HG02852 (cell line): ENCODE measurements around the gene GNG12.
"Not testable (repeated sequence)": the region's sequence is repeated elsewhere in the genome, so short reads cannot be mapped to it uniquely, and the experiment has no call there.

ENCODE experiments used
- ATAC-seq: cut with Tn5 transposase; IDR thresholded peaks from one replicate; pipeline ENCODE4 v1.9.1; 2021; ENCODE audit warnings: mild to moderate bottlenecking, moderate library complexity; ENCODE audit not compliant: unreplicated experiment

The GNG12 gene

DNA sequence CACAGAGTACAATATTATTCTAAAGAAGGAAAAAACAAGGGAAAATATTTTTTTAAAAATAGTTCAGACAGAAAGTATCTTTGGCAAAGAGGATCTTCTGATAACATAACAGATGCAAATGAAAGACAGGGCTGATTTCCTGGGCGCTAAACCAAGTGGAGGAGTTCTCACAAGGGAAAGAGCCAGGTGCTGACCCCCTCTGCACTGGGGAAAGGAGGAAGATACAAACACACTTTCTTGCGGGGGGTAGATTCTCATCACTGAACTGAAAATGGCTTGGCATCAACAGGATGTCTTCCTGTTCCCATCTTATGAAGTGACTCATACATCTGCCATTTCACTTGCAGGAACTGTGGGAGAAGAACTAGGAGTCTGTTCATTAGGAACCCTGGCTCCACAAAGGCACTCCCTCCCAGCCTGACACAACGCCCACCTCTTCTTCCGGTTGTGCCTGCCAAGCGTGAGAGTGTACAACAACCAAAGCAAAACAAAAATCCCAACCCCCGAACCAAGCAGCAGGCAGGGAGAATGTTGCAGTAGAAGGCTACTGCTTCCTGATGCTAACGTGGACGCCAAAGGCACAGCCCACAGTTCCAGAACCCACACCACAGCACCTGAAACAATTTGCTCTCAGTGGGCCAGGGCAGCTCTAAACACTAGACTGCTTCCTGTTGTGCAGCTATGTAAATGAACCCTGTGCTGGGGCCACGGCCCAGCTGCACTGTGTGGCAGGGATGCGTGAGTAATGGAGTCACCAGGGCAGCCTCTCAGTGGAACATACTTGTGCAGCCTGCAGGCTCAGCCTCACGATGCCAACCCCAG is 97.2 kb downstream of the GNG12 start:
- peak; percentile 89 for ATAC-seq

DNA sequence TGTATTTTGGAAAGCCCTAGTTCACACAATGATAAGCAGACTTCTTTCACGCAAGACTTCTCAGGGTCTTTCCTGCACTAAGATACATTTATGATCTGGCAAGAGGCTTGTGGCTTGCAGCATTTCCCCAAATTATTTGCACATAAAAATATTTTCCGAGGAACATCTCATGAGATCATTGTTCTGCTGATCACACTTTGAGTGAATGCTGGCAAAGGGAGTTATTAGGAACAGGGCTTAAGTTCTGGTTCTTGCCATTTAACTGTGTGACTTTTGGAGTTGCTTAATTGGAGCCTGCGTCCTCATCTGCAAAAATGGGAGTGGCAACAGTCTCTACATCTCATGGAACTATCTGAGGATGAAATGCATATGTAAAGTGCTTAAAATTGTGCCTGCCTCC is 98.1 kb downstream of the GNG12 start:
- no peak for ATAC-seq

DNA sequence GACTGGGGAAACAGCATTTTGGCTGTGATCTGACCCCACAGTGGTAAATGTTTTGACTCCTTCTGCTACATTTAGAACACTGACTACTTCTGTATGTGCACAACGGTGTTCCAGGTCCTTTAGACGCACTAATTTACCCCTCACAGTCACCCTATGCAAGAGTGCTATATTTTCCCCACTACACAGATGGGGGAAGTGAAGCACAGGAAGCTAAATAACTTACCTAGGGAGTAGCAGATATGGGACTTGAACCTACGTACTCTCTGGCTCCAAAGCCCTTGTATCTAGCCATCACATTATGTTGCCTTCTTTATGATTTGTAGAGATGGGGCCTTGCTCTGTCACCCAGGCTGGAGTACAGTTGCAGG is 99.0 kb downstream of the GNG12 start:
- no peak for ATAC-seq

DNA sequence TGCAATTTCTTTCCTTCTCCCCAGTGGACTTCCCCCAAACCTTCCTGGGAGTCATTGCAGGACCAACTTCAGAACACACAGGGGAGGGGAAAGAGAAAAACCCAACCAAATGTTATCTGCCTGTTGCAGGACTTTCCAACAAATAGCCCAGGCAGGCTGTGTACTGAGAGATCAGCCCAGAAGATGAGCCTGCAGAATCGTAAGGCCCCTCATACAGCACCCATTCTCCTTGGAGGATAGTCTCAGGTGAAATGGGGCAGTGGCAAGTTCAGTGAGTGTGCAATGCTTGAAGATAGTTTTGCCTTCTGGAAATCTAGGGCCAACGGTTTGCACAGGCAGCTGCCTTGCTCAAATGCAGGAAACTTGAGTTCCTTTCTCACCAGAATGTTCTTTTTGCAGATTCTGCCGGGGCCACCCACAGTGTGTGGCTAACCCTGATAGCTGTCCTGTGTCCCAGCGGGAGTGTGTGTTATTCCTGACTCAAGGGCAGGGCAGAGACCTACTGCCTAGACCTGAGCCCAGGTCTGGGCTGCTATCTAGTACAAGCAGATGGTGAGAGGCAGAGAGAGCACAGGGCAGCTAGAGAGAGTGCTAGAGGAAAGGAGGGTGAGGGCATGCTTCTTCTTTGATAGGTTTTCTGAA is 99.5 kb downstream of the GNG12 start:
- no peak for ATAC-seq

DNA sequence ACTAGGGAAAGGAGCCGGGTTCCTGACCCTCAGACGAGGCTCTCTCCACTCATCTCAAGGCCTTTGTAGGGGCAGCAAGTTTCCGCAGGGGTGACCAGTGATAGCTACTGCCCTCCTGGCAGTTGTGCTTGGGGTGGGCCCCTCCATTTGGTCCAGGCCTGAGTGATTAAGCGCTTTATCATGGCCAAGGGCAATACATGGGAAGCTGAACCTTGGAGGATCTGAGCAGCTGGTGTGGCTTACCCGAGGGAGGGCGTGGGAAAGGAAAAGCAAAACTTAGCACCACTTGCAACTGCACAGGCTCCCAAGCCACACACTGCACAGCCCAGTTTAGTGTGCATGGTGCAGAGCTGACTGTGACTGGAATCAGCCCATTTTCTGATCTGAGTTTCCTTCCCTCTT is 100.5 kb downstream of the GNG12 start:
- ATAC-seq, result peak; percentile 40

DNA sequence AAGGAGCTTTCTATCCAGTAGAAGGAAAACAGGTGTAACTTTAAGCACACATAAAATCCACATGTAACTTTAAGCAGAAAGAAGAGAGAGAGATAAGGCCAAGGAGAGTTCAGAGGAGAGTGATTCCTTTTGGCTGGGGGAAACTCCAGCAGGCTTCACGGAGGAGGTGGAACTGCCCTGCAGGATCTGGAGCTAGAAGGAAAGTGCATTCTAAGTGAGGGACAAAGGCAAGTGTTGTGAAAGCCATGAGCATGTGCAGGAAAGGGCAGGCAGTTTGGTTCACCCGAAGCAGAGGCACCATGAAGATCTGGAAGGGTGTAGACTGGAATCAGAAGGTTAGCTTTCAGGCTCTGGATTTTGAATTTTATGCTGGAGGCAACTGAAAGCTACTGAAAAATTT is 101.9 kb downstream of the GNG12 start:
- no peak for ATAC-seq

DNA sequence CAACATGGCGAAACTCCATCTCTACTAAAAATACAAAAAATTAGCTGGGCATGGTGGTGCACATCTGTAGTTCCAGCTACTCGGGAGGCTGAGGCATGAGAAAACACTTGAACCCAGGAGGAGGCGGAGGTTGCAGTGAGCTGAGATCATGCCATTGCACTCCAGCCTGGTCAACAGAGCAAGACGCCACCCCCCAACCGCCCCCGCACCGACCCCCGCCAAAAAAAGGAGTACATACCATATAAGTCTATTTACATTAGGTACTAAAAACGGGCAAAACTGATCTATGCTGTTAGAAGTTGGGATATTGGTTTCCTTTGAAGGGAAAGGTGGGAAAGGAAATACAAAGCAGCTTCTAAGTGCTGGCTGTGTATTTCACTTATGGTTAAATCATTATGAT is 103.0 kb downstream of the GNG12 start:
- ATAC-seq, result not testable (repeated sequence)

DNA sequence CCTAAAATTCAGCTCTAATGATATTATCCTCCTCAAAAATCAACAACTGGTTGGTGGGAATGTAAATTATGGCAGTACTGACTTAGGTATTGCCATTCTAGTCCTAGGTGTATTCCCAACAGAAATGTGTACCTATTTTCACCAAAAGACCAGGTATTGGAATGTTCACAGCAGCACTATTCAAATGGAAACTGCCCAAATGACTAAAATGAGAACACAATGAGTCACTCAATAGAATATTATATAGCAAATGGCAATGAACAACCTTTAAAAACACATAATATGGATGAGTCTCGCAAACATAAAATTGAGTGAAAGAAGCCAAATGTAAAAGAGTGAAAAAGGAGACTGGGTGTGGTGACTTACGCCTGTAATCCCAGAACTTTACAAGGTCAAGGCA is 103.4 kb downstream of the GNG12 start:
- peak; percentile 33 for ATAC-seq

DNA sequence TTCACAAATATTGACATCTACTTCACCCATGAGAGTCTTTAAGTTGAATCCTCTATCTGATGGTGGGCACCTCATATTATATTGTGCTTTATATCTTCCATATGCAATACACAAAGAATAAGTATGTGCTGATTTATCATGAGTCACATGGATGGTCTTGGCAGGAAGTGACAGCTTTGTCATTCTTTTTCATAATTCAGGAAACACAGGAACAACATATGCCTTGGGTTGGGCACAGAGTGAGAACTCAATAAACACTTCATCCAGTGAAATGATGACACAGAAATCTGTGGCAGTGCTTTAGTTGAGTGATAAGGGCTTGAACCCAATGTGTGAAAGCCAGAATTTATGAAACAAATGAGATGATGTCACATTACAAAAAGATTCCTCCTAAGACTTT is 107.0 kb downstream of the GNG12 start:
- ATAC-seq, result no peak

DNA sequence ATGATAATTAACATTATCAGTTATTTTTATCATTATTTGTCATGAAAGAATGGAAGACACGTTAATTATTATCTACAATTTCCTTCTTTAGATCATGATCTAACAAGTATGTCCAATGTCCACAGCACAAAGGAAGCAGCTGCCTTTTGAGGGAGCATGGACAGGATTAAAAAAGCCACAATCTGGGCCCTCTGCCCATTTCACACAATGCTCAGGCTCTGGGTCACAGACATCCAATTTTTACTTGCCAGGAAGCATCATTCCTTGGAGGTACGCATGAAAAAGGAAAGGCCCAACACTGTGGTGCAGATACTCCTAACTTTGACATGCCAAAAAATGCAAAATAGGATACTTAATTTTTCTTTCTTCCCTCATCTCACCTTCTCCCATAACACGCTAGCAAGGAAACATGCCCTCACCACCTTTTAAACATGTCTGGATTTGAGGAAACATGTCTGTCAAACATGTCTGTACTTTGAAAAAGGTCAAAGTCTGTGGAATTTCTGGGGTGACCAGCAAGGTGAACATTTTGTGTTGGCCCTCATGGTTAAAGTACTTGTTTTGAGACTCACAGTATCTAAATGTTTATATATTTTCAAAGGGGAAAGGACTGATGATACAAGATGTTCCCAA is 108.2 kb downstream of the GNG12 start:
- ATAC-seq, result no peak

DNA sequence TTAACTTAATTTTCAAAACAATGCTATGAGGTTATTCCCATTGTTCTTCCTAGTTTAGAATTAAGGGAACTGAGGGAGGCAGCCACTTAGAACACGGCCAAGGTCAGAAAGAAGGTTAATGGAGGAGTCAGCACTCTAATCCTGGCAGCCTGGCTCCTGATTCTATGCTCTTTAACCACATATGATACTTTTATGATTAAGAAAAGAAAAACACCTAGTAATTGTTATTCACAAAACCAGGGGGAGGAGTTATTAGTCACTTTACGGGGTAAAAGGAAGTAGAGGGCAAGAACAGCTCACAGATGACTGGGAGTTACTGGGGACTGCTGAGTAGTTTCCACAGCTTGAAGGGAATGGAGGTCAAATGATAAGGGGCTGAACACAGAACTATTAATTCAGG is 109.6 kb downstream of the GNG12 start:
- ATAC-seq, result peak; percentile 79

DNA sequence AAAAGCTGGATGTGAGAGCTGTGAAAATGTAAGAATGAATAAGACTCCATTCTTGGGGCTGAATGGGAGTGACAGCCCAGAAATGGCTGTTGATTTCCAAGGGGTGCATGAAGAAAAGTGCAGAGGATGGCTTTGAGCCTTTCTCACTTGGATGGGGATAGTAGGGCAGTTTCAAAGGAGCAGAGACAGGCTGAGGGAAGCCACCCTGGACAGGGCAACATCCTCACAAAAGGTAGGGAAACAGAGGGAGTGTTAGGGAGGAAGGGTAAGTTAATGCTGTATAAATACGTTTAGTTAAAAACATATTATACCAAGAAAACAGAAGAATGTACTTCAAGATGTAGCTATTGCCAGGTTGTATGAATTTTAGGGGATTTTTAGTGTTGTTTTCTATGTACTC is 110.1 kb downstream of the GNG12 start:
- no peak for ATAC-seq

DNA sequence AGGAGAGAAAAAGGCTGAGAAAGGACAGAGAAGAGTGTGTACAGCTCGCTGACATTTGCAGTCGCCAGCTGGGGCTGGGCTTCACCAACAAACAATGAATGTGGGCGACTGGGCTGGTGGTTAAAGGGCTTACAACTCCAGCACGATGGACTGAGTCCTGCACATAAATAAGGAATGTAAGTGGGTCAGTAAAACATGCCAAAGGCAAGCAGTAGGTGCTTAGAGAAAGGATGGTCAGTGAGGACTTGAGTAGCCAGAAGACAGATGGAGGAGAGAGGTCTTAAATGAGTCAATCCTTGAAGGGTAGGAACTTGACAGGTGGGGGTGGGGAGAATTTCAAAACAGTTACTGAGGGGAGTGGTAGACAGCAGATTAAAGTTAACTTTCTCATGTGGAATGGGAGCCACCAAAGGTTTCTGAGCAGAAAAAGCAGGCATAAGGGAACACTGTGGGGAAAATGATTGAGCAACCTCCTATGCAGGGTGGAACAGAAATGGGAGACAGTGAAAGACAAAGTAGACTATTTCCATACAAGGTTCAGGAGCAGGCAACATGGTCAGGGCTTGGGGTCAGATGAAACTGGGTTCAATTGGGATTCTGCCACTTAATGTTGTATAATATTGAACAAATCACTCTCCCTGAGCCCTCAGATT is 110.8 kb downstream of the GNG12 start:
- no peak for ATAC-seq

DNA sequence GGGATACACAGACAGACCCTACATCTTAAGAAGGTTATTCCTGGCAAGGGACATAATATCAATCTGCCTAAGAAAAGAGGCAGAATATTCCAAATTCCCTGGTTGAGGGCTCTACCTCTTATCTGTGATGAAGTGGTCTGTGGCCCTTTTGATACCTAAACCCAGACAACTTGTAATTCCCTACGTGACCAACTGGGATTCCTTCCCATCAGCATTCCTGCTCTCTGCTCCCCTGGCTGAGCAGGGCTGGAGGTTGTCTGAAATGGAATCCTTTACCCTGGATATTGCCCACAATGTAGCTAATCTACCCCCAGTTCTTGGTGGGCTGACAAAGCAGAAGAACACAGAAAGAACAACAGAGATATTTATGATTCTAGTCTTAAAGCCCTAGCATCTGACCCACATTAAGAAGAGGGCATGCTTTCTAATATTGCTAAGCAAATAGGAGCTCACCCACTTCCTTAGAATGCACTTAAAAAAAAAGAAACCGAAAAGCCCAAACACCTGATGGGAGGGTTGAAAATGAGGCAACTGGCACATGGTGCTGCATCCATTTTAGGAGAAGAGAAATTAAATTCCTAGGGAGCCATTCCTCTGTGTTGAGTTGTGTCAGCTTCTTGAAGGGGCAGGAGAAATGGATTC is 111.5 kb downstream of the GNG12 start:
- no peak for ATAC-seq

DNA sequence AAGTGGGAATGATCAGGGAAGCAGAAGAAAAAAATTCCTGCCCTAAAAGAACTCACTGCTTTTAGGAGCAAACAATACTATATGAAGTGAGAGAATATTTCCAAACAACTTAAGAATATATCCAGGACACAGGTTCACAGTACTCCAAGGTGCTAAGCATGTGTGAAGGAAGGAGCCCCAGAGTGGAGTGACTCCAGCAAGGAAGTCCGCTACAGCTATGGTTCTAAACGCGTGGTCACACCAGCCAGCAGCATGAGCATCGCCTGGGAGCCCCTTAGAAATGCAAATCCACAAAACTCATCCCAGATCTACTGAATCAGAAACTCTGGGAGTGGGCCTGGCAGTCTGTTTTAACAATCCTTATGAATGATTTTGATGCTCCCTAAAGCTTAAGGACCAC is 112.2 kb downstream of the GNG12 start:
- ATAC-seq, result no peak

DNA sequence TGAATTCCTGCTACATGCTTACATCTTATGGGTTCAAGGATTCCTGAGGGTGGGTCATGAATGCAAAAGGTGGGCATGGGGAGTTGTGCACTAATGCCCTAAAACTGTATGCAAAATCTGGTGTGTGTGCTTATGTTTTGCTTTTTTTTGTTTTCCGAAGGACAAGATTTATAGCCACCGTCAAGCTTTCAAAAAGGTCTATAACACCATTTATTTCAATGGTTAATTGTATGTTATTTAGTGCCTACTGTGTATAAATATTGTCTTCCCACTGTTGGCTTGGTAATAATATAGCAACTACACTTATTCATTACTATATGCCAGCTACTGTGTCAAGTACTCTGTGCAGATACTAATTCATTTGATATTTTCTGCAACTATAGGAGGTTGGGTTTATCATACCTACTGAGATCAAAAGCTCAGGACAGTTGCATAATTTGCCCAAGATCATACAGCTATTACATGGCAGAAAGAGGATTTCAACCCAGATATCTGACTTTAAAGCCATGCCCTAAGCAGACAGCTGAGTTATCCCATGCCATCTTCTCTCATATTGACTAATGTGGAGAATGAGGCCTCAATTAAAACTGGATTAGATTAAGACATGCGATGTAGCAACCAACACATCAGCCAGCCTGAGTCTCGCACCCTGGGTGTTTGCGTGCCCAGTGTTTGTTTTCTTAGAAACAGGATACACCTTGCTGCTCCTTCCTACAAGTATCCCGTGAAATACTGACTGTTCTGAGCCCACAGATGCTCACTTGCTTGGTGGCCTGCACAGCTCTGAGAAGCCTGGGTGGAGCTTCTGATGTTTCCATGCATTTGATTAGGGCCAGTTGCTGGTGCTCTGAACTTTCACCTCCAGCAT is 113.7 kb downstream of the GNG12 start:
- ATAC-seq, result no peak

DNA sequence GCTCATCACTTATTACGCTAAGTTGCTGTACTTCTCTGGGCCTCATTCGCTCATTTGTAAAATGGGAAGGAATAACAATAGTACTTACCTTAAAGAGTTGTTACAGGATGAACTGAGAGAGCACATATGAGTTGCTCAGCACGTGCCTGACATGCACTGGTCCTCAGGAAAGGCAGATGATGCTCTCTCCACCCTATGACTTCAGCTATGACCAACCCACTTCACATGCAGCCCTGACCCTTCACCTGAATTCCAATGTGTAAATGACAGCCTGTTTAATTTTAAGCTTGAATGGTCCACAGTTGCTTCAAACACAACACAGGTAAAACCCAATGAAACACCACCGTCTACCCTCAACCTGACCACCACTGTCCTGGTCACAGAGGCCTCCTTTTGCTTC is 115.4 kb downstream of the GNG12 start:
- ATAC-seq, result no peak

DNA sequence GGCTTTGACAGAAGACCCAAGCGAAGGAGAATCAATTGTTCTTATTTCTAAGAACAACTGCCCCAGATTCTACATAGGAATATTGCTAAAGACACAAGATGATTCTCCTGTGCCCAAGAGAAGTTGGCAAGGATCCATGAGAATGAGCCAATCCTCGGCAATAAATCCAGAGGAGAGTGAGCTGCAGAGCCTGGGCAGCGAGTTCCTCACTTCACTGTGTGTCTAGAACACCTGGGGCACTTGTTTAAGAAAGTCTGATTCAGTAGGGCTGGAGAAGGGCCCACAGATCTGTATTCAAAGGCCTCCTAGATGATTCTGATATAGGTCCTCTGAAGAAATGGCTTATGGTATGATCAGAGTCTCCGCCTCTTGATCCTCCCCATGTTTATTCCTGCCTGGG is 116.5 kb downstream of the GNG12 start:
- no peak for ATAC-seq

DNA sequence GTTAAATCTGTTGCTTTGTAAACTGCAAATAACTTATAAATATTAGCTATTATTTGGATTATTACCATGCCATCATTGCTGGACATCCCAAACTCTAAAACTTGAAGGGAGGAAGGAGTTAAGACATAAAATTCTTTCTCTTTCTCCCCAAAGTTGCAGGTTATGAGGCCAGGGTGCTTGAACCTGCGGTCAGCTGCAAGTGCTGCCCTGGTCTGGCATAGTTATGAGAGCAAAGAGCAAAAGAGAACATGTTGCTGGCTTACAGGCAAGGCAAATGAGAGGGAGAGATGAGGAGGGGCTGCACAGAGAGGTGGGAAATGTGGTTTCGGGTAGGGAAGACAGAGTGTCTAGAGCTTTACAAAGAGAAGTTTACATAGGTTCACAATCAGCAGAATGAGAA is 117.4 kb downstream of the GNG12 start:
- no peak for ATAC-seq
